CD14-positive monocyte (primary cell): Measurements from ENCODE around the gene MICAL2. TPM values are rescaled to one million over a fixed set of nuclear protein-coding genes. Genes with fewer than 3 reads are reported as not detected.

Experiments
- DNase-seq, 3 donors: peaks; one replicate each; pipeline ENCODE4 v3.0.0-alpha.2; 2011 to 2022
- H2AFZ ChIP-seq: 2 replicates; pipeline ENCODE4 v1.6.0; 2012; ENCODE audit warnings: mild to moderate bottlenecking, low read depth, low read length, inconsistent platforms; ENCODE audit not compliant: insufficient read depth, poor library complexity, severe bottlenecking
- H3K27ac ChIP-seq, 2 donors: 1 replicate in 1 of 2; 2 replicates in 1 of 2; pipeline ENCODE4 v1.5.1; 2012 to 2013; ENCODE audit warnings: low read length in 2 of 2, control low read depth in 1 of 2, inconsistent platforms in 1 of 2, low read depth in 1 of 2, mild to moderate bottlenecking in 1 of 2
- H3K27me3 ChIP-seq, 2 donors: one replicate each; pipeline versions ENCODE4 v1.6.0 to v1.6.1; 2011 to 2013; ENCODE audit warnings: low read length in 2 of 2; ENCODE audit not compliant: control insufficient read depth in 2 of 2, insufficient read depth in 2 of 2
- H3K36me3 ChIP-seq, 2 donors: replicated peaks in 1 of 2; 1 replicate in 1 of 2; 2 replicates in 1 of 2; pipeline versions ENCODE4 v1.5.1 to v1.6.1; 2012 to 2013; ENCODE audit warnings: low read length in 2 of 2, control low read depth in 1 of 2, inconsistent platforms in 1 of 2, mild to moderate bottlenecking in 1 of 2; ENCODE audit not compliant: insufficient read depth in 2 of 2, control insufficient read depth in 1 of 2
- H3K4me1 ChIP-seq, 2 donors: 1 replicate in 1 of 2; 2 replicates in 1 of 2; pipeline versions ENCODE4 v1.5.1 to v1.6.1; 2012 to 2013; ENCODE audit warnings: low read length in 2 of 2, control low read depth in 1 of 2, inconsistent platforms in 1 of 2, mild to moderate bottlenecking in 1 of 2, moderate library complexity in 1 of 2; ENCODE audit not compliant: insufficient read depth in 2 of 2, control insufficient read depth in 1 of 2
- H3K4me2 ChIP-seq: replicated peaks from 2 replicates; pipeline ENCODE3; 2012; ENCODE audit warnings: low read length, moderate library complexity, mild to moderate bottlenecking; ENCODE audit not compliant: poor library complexity, severe bottlenecking; ENCODE audit errors: extremely low read depth
- H3K4me3 ChIP-seq, 3 experiments: fragments of 200-600 bp in 1 of 3; sonication (generic) in 1 of 3; replicated peaks in 1 of 3; 1 replicate in 2 of 3; 2 replicates in 1 of 3; pipeline ENCODE4 v1.5.1; 2011 to 2013; ENCODE audit warnings: low read length in 3 of 3, mild to moderate bottlenecking in 3 of 3, control low read depth in 2 of 3, low read depth in 2 of 3, inconsistent platforms in 1 of 3, moderate library complexity in 1 of 3
- H3K79me2 ChIP-seq: 2 replicates; pipeline ENCODE4 v1.6.0; 2012; ENCODE audit warnings: mild to moderate bottlenecking, control low read depth, inconsistent platforms, low read length, moderate library complexity; ENCODE audit not compliant: insufficient read depth
- H3K9ac ChIP-seq: 2 replicates; pipeline ENCODE4 v1.6.0; 2017; ENCODE audit warnings: low read length, mild to moderate bottlenecking; ENCODE audit not compliant: insufficient read depth, poor library complexity, severe bottlenecking
- H3K9me3 ChIP-seq, 2 donors: replicated peaks in 1 of 2; 1 replicate in 1 of 2; 2 replicates in 1 of 2; pipeline versions ENCODE4 v1.5.1 to v1.6.1; 2012 to 2013; ENCODE audit warnings: low read length in 2 of 2, control low read depth in 1 of 2; ENCODE audit not compliant: control insufficient read depth in 1 of 2, insufficient read depth in 1 of 2
- H4K20me1 ChIP-seq: 2 replicates; pipeline ENCODE4 v1.6.0; 2012; ENCODE audit warnings: mild to moderate bottlenecking, low read length, control low read depth, moderate library complexity; ENCODE audit not compliant: insufficient read depth
- H3K27ac Mint-ChIP-seq, 7 donors: one replicate each; pipeline ENCODE4 v1.8.0; 2020; ENCODE audit warnings: mild to moderate bottlenecking in 7 of 7, mixed read lengths in 7 of 7, moderate library complexity in 6 of 7, inconsistent platforms in 2 of 7
- H3K27me3 Mint-ChIP-seq, 3 donors: one replicate each; pipeline ENCODE4 v1.8.0; 2021 to 2022; ENCODE audit warnings: low read depth in 3 of 3, mild to moderate bottlenecking in 3 of 3, mixed read lengths in 3 of 3, moderate library complexity in 3 of 3, inconsistent platforms in 1 of 3
- H3K36me3 Mint-ChIP-seq, 2 donors: one replicate each; pipeline ENCODE4 v1.8.0; 2020; ENCODE audit warnings: mixed read lengths in 2 of 2, inconsistent platforms in 1 of 2, mild to moderate bottlenecking in 1 of 2
- H3K4me1 Mint-ChIP-seq: one replicate; pipeline ENCODE4 v1.8.0; 2020; ENCODE audit warnings: mild to moderate bottlenecking, mixed read lengths
- H3K4me3 Mint-ChIP-seq, 2 donors: one replicate each; pipeline ENCODE4 v1.8.0; 2020; ENCODE audit warnings: mild to moderate bottlenecking in 2 of 2, mixed read lengths in 2 of 2, moderate library complexity in 1 of 2
- H3K9me3 Mint-ChIP-seq, 7 donors: one replicate each; pipeline ENCODE4 v1.8.0; 2020 to 2022; ENCODE audit warnings: mixed read lengths in 7 of 7, mild to moderate bottlenecking in 6 of 7, moderate library complexity in 6 of 7, inconsistent platforms in 2 of 7
- CTCF ChIP-seq: fragments of 200-600 bp; IDR thresholded peaks from one replicate; pipeline ENCODE4 v1.8.0; 2022; ENCODE audit warnings: antibody characterized with exemption, mild to moderate bottlenecking
- WGBS: methylation state at CpG from one replicate; pipeline ENCODE4 v1.1.5; 2013; ENCODE audit warnings: missing lambda C conversion rate; ENCODE audit not compliant: insufficient coverage; 5-methylcytosine and 5-hydroxymethylcytosine counted together
- intact Hi-C, 2 donors: fragments of 100-400 bp; cut with micrococcal nuclease; formaldehyde crosslinking; loops; one replicate each; pipeline versions ENCODE4 v1.15.0 to v1.15.1; 2023
- polyA plus RNA-seq, 3 donors: library from polyadenylated mRNA; depleted of rRNA in 1 of 3; unstranded in 2 of 3; stranded (reverse) in 1 of 3; fragments of 300-500 nt in 2 of 3; fragments of >200 nt in 1 of 3; fragmentation: Illumina TruSeq in 2 of 3; gene quantifications; 1 replicate in 2 of 3; 2 replicates in 1 of 3; pipeline ENCODE4 v1.2.3, GENCODE V29; 2012 to 2021

Gene MICAL2
- polyA plus RNA-seq, 3 donors = 39.8 to 72.5 (median 44.0) TPM

- H3K4me3 ChIP-seq = peak overlapping the region in 1 of 3 experiments; percentile 52
- no peaks in the 10 kb centered on the region for H3K27me3 ChIP-seq
- no peaks in the 10 kb centered on the region for H3K9me3 ChIP-seq
- H3K27ac ChIP-seq = peak overlapping the region; percentile 74 to 84
- intact Hi-C loops = loop anchor here in 1 of 2 donors (5.0 to 10.0 kb wide), 2 partner anchors 47 to 81 kb away; no protein-coding TSS in a partner anchor
- Mint-ChIP-seq H3K27ac (peak overlapping the region; percentile 85 to 97 (median 89)), H3K9me3 (no peaks in the 10 kb centered on the region), H3K27me3 (peaks cover 0 to 2% (median 1%) of the 10 kb centered on the region in 3 donors), H3K4me3 (no peak overlapping the region), H3K4me1 (peaks cover 95% of the 10 kb centered on the region), H3K36me3 (peaks cover 36 to 44% of the 10 kb centered on the region in 2 donors)
- H3K4me1 ChIP-seq = peaks cover 99% of the 10 kb centered on the region in 2 donors
- peaks cover 79% of the 10 kb centered on the region for H3K79me2 ChIP-seq
- peaks cover 7% of the 10 kb centered on the region for H4K20me1 ChIP-seq
- DNase-seq = peak in 1 of 3 donors; percentile 28
- peaks cover 7 to 13% of the 10 kb centered on the region in 2 donors for H3K36me3 ChIP-seq
- H3K4me2 ChIP-seq = peak overlapping the region; percentile 70
- no peak overlapping the region for H2AFZ ChIP-seq
- no CpG with 5 or more reads among the region's 4 CpGs for WGBS
- no peak overlapping the region for H3K9ac ChIP-seq
- TF ChIP-seq CTCF = no peak
Observed at GRCh38 chr11:12125609-12126149, 15.3 kb downstream of the MICAL2 start.

- DNase-seq = peak; percentile 66 to 89 (median 88)
- Mint-ChIP-seq H3K27ac (peak overlapping the region; percentile 85 to 97 (median 89)), H3K27me3 (peaks cover 1 to 2% (median 2%) of the 10 kb centered on the region in 3 donors), H3K36me3 (peaks cover 33 to 40% of the 10 kb centered on the region in 2 donors), H3K4me1 (peaks cover 94% of the 10 kb centered on the region), H3K4me3 (peak overlapping the region in 1 of 2 donors; percentile 64), H3K9me3 (no peaks in the 10 kb centered on the region)
- Histone ChIP-seq H3K4me2 (peak overlapping the region; percentile 70), H3K79me2 (peaks cover 75% of the 10 kb centered on the region), H3K4me3 (peak overlapping the region in 1 of 3 experiments; percentile 52), H3K27me3 (no peaks in the 10 kb centered on the region), H3K4me1 (peaks cover 97 to 99% of the 10 kb centered on the region in 2 donors), H3K9ac (no peak overlapping the region), H4K20me1 (peaks cover 6% of the 10 kb centered on the region), H2AFZ (no peak overlapping the region), H3K27ac (peak overlapping the region; percentile 74 to 84), H3K9me3 (no peaks in the 10 kb centered on the region), H3K36me3 (peaks cover 4 to 7% of the 10 kb centered on the region in 2 donors)
- TF ChIP-seq CTCF = no peak
- intact Hi-C loops = loop anchor here in 1 of 2 donors (5.0 to 10.0 kb wide), 2 partner anchors 46 to 82 kb away; no protein-coding TSS in a partner anchor
- WGBS = 0% methylated on average over 4 of the region's 4 CpGs
Observed at GRCh38 chr11:12126344-12127019, 16.1 kb downstream of the MICAL2 start.
